DMS53 (cell line): ENCODE data around the gene WWOX.

Experiments
- DNase-seq: peaks from one replicate; lab custom pipeline; 2025; lab: John Stamatoyannopoulos, UW

The WWOX gene

DNA sequence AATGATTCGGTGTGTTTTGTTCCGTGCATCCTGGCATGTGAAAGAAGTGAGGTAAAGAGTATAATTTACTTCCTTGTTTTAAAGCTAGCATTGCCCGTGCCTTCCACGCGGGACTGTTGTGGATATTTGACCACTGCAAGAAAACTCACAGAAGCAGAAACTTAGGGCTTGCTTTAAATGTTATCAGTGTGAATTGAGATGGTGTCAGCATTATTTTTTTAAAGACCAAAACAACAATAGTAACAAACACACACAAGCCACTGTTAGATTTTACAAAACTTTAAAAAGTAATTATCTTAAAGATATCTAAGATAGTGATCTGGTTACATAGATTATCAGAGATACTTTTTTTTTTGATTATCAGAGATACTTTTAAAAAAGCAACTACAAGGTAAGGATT, 47.4 kb downstream of the WWOX start:
- DNase-seq, result no peak

DNA sequence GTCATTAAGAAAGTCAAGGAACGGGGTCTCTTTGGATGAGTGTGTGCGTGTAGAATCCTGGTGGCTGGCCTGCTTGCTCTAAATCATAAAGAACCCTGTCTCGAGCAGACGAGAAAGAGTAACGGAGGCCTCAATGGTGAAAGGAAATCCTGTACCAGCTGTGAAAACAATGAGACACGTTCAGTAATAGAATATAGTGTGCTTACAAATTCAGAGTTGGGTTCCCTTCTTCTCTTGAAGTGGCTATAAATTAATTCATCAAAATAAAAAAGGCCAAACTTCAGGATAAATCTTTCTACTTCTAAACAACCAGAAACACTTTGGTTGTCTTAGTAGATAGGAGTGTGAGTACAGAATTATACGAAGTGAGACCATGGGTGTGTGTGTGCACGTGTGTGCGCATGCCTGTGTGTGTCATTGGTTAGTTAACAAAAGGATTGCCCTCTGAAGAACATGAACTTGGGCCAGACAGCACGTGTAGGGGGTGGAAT, 48.5 kb downstream of the WWOX start:
- peak; percentile 4 for DNase-seq

GRCh38 chr16:78150233-78150632, 50.8 kb downstream of the WWOX start:
- DNase-seq, result no peak

DNA sequence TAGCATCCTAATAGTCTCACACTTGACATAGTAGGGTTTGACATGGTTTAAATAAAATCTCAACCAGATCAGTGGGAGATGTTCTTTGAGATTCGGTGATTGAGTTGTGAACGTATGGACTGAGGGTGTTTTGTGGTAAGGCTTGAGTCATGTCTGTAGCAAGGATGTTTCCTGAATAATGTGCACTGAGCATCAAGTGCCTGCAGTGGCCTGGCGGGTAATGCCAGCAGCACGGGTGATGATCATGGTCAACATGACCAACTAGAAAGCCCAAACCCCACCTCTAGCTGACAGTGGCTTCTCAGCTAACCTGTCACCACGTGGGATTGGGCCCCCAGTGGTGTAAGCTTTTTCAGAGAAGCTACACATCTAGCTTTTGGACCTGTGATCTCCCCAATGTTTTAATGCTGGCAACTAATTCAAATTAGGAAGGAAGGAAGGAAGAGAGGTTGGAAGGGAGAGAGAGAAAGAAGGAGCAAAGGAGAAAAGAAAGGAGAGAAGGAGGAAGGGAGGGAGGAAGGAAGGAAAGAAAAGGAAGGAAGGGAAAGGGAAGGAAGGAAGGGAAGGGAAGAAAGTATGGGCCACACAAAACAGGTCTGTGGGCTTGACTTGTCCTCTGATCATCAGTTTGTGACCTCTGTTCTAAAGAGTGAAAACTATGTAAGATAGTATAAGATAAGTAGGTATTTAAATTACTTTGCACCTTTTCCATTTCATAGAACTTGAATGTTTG, 55.4 kb downstream of the WWOX start:
- no peak for DNase-seq

DNA sequence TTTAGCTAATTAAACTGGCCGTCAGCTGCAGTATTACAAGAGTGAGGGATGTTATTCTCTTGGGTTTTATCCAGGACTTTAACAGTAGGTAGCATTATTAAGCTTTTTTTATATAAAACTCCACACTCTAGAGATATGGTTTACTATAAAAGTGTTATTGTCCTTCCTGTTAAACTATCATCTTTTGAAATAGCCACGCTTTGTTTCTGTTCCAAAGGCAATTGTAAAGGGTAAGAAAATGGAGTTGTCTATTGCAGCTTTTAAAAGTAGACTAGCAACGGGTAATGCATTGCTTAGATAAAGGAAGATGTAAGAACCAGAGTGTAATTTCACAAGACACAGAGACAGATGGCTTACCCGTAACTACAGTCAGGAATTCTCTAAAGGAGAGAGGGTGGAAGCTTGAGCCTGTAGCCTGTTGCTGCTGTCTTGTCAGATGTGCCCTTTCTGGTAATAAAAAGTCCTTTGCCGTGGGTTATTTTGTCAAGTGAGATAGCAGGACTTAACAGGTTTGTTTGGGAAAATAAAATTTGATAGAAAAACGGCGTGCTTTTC, 56.4 kb downstream of the WWOX start:
- no peak for DNase-seq

DNA sequence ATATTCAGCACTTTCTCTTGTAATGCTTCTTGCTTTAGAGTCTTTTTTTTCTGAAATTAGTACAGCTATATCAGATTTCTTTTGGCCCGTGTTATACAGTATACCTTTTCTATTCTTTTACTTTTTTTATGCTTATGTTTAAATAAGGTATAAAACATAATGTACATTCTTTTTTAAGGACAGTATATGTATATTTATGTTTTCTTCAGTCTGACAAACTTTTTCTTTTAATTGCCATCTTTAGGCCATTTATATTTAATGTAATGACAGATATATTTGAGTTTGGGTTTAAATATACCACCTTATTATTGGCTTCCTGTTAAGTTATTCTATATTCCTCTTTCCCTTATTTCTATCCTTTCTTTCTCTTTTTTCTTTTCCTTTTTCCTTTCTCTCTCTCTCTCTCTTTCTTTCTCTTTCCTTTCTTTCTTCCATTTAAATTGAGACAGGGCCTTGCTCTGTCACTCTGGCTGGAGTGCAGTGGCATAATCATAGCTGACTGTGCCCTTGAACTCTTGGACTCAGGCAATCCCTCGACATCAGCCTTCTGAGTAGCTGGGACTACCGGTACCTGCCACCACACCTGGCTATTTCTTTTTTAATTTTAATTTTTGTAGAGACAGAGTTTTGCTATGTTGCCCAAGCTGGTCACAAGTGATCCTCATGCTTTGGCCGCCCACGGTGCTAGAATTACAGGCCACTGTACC, 61.7 kb downstream of the WWOX start:
- no peak for DNase-seq

DNA sequence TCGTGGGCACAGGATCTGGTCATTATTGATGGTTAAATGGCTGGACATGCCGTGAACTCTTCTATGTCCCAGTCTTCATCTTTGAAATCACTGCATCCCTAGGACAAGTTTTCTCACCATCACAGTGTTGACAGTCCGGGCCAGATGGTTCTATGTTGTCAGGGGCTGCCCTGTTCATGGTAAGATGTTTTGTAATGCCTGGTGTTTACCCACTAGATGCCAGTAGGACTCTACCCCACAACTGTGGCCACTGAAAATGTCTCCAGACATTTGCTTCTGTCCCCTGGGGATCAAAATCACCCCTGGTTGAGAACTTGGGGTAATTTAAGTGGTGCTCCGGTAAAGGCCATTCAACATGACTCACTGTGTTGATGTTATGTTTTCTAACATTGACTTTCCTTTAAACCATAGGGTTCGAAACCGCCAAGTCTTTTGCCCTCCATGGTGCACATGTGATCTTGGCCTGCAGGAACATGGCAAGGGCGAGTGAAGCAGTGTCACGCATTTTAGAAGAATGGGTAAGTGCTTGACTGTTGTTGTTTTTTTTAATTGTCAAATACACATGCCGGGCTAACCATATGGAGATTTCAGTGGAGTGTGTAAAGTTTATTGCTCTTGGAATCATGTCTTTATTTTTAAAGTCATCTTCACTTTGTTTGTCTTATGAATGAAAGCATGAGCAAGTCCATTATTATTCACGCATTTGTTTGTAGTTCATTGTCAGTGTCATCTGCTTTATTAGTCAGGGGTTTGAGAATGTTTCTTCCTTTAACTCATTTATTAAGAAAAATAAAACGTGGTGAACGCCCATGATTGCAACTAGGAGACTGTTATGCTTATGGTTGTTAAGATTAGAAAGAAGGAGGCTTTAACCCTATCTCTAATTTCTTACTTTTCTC, 64.6 kb downstream of the WWOX start:
- peak; percentile 41 for DNase-seq

GRCh38 chr16:78170494-78170933, 71.1 kb downstream of the WWOX start:
- DNase-seq, result no peak

DNA sequence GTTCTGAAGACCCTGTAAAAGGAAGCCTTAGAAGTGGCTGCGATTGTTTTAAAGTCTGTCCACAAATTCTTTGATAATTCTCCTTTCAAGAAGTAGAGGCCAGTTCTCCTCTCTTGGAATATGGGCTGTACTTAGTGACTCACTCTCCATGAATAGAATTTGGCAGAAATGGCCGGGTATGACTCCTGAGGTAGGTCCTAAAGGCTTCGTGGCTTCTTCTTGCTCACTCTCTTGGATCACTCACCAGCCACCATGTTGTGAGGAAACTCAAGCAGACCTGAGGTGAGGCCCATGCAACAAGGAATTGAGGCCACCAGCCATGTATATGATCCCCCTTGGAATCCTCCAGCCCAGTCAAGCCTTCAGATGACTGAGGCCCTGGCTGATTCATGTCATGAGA, 75.8 kb downstream of the WWOX start:
- DNase-seq, result no peak

GRCh38 chr16:78176435-78176834, 77.0 kb downstream of the WWOX start:
- no peak for DNase-seq

GRCh38 chr16:78177218-78177617, 77.8 kb downstream of the WWOX start:
- DNase-seq, result no peak

DNA sequence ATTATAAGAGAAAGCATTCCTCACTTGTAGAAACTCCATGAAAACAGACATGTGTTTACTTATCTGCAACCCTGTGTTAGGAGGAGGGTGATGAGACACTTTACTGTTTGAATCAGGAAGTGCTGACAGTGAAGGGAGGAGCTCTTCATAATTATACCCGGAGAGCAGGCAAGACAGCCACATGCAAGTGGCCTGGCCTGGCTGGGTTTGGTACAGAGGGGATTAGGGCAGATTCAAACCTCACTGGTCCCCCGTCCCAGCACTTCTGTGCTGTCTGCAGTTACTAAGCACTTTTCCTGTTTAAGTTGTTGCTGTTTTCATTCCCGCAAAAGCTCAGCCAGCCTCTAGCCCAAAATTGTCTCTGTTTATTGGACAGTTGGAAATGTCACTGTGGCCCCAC, 78.5 kb downstream of the WWOX start:
- peak; percentile 55 for DNase-seq

DNA sequence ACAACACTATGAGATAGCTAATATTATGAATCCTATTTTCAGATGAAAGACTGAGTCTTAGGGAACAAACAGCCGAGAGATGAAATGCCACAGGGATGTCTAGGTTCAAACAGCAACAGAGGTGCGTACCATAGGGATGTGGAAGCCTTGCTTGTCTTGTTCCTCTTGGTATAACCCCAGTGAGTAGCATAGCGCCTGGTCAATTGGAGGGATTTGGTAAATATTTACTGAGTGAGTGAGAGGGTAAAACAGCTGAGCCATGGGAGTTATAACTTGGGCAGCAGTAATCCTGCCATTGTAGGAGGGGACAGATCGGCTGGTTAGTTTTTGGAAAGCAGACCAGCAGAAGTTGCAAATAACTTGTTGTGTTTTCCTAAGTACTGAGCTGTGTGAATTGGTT, 80.2 kb downstream of the WWOX start:
- peak; percentile 62 for DNase-seq

DNA sequence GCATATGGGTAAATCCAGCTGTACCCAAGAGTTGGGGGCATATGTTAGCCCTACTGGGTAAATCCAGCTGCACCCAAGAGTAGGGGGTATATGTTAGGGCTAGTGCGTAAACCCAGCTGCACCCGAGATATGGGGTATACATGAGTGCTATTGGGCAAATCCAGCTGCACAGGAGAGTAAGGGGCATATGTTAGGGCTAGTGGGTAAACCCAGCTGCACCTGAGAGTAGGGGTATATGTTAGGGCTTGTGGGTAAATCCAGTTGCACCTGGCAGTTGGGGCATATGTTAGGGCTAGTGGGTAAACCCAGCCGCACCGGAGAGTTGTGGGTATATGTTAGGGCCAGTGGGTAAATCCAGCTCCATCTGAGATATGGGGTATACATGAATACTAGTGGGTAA, 80.9 kb downstream of the WWOX start:
- DNase-seq, result no peak

DNA sequence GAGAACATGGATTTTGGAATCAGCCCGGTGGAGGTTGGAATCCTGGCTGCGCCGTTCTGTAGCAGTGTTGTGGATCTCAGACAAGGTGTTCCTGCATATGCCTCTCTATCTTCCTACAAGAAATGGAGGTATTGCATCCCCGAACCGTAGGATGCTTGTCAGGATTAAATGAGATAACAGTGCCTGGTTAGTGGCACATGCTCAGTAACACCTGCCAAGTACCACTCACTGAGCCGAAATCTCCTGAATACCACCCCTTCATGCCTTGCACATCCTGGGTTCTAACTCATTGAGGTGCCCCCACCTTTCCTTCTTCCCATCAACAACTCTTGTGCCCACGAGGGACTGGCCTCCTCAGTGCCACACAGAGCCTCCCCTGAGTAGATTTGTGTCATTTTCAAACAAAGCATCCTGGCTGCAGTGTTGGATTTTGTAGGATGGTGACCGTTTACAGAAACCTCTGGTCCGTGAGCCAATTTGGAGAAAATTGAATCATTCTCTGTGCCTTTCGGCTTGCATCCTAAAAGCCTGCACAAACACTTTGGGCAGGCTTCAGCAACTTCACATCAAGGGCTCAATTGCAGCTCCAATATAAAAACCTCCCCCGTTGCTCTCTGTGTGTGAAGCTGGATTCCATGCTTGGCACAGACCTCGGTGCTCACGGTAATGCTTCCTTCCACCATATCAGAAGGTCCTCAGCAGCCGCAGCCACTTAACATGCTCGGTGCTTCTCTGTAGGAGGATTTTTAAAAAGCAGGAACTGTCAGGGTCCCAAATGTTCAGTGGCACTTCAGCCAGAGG, 84.2 kb downstream of the WWOX start:
- DNase-seq, result peak; percentile 76

GRCh38 chr16:78184238-78185183, 85.1 kb downstream of the WWOX start:
- DNase-seq, result peak; percentile 92

DNA sequence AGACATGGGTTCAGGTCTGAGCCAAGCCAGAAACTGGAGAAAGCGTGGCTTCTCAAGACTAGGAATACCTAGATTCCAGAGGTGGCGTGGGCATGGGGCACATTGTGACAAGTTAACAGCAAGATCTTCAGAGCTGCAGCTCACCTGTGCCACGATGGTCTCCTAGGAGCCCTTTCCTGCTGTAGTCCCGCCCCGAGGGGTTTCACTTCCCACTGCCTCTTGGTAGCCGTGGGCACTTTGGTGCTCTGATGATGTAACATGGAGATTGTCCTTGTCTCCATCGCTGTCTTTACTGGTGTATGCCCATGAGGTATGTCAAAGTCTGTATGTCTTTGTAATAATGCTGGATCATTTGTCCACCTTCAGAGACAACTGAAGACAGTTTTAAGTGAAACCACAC, 89.7 kb downstream of the WWOX start:
- DNase-seq, result no peak

DNA sequence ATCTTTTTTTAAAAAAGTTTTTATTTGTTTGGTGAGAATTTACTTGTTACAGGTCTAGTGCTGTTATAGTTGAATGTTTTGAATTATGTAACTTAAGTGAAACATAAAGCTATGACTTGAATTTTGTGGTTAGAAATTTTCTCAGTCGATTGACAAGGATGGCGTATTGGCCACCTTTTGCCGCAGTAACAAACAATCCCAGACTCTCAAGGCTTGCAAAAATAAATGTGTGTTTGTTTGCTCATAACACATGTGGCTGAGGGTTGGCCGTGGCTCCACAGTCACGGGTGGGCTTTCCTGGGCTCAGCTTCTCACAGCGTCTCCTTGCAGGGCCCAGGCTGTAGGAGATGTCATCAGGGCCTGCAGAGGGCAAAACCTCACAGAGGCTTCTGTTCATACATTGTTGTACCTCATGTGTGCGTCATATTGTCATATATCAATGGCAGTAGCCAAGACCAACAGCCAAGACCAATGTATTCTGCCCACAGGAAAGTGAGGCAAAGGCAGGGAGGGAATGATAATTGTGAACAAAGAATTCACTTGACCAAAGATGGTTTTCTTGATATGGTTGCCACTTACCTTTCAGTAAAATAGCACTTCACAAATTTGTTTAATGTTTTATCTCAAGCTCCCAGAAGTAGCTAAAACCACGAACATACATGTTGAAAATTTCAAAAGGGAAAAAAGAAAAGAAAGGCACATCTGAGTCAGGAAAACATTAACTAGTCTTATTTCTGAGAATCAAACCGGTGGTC, 93.5 kb downstream of the WWOX start:
- no peak for DNase-seq

- no peak for DNase-seq
These were observed 95.5 kb downstream of the WWOX start for GRCh38 chr16:78194948-78195347.
